Measurements from ENCODE around the gene RHBDD1. TPM values are rescaled to one million over a fixed set of nuclear protein-coding genes. Genes with fewer than 3 reads are reported as not detected.

RHBDD1 gene
- total RNA-seq, 5 donors from 2014 or later (not counting 1 experiment from before 2014, with no cell fraction given), result 41.0 to 53.2 (median 47.8) TPM

GRCh38 chr2:226800941-226801784, 34.7 kb upstream of the RHBDD1 start:
- Mint-ChIP-seq H3K36me3 (no peaks in the 10 kb centered on the region), H3K9me3 (no peaks in the 10 kb centered on the region), H3K27ac (peak overlapping the region; percentile 56 to 80), H3K4me3 (peak overlapping the region; percentile 71 to 89 (median 84)), H3K27me3 (peaks cover 4 to 12% of the 10 kb centered on the region in 2 donors), H3K4me1 (peaks cover 28 to 39% (median 31%) of the 10 kb centered on the region in 3 donors)
- Histone ChIP-seq H3K4me1 (ENCODE audit: control insufficient read depth in 1 of 2, extremely low read depth in 1 of 2, insufficient read depth in 2 of 2, low read length in 2 of 2) (peaks cover 9 to 34% of the 10 kb centered on the region in 2 experiments), H3K36me3 (ENCODE audit: control insufficient read depth in 2 of 2, extremely low read depth in 1 of 2, insufficient read depth in 1 of 2, low read length in 1 of 2) (no peaks in the 10 kb centered on the region), H3K27me3 (replicated peaks in 1 of 2; ENCODE audit: control insufficient read depth in 2 of 2, extremely low read depth in 1 of 2, insufficient read depth in 2 of 2, low read length in 1 of 2) (peaks cover 0 to 28% of the 10 kb centered on the region in 2 experiments), H3K27ac (ENCODE audit: low read length) (no peak overlapping the region), H3K9me3 (no peaks in the 10 kb centered on the region), H3K4me3 (ENCODE audit: control insufficient read depth in 1 of 2, extremely low read depth in 1 of 2, low read length in 1 of 2) (peak overlapping the region; percentile 61 to 76)
- WGBS (ENCODE audit: insufficient coverage), result 3% methylated on average over 25 of the region's 33 CpGs
- CTCF ChIA-PET, result interaction anchor here (0.6 to 4.6 kb wide), 19 partner anchors 12 to 1953 kb away, joined by 3 to 34 read pairs (median 4); no protein-coding TSS in a partner anchor
- POLR2A ChIA-PET, result interaction anchor here (0.5 to 0.8 kb wide), 2 partner anchors 31 to 150 kb away, joined by 3 to 4 read pairs; no protein-coding TSS in a partner anchor
- DNase-seq (peak in 32 of 35 experiments; percentile 37 to 79 (median 53)), ATAC-seq (replicated peaks in 1 of 4) (peak; percentile 49 to 56 (median 54))

DNA sequence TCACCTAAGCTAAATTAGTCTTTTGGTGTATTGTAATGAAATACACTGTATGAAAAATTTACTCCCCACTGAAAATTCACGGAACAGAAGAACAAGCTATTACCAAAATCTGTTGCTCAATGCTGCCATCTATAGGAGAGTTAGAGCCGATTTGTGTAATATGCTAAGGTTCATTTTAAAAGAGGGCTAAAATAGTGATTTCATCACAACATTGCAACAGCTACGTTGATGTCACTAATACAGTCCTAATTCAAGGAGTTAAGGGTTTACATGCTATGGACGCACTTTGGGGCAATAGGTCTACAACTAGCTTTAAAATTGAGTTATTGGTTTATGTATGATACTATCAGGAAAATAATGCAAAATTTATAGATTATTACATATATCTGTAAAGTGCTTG, 33.3 kb upstream of the RHBDD1 start:
- POLR2A ChIA-PET, result interaction anchor here (0.6 to 1.2 kb wide), 2 partner anchors 33 kb away, joined by 3 read pairs; partner anchors contain the start of gene RHBDD1 (in 1 of the 2)
- H3K4me3 Mint-ChIP-seq, result no peak overlapping the region

DNA sequence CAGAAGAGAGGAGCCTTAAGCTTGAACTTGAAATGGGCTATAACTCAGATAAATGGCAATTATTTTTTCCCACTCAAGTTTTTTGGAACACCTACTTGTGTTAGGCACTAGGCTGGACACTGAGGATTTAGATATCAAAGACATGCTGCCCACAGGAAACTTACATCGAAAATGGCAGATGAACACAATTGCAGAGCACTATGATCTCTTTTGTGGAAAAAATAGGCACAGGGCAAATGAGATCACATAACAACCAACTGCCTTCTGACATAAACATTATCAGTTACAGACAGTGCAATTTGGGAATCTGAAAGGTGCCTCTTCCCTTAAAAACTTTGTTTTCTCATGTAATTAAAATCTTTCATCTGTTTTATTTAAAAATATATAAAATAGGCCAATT, 32.4 kb upstream of the RHBDD1 start:
- H3K9me3 Mint-ChIP-seq, result no peaks in the 10 kb centered on the region
- no peak overlapping the region for H3K27ac Mint-ChIP-seq
- peaks cover 19 to 30% of the 10 kb centered on the region in 2 donors for H3K27me3 Mint-ChIP-seq
- H3K27me3 ChIP-seq (replicated peaks in 1 of 2; ENCODE audit: control insufficient read depth in 2 of 2, extremely low read depth in 1 of 2, insufficient read depth in 2 of 2, low read length in 1 of 2), result peaks cover 0 to 25% of the 10 kb centered on the region in 2 experiments
- peaks cover 22 to 23% (median 23%) of the 10 kb centered on the region in 3 donors for H3K4me1 Mint-ChIP-seq
- H3K4me3 ChIP-seq (ENCODE audit: control insufficient read depth in 1 of 2, extremely low read depth in 1 of 2, low read length in 1 of 2), result no peak overlapping the region
- H3K9me3 ChIP-seq, result no peaks in the 10 kb centered on the region
- H3K36me3 Mint-ChIP-seq, result no peaks in the 10 kb centered on the region
- H3K4me1 ChIP-seq (ENCODE audit: control insufficient read depth in 1 of 2, extremely low read depth in 1 of 2, insufficient read depth in 2 of 2, low read length in 2 of 2), result peaks cover 9 to 27% of the 10 kb centered on the region in 2 experiments
- CTCF ChIA-PET, result interaction anchor here (0.5 to 4.6 kb wide), 18 partner anchors 13 to 1520 kb away, joined by 3 to 34 read pairs (median 6); partner anchors contain the start of gene RHBDD1 (in 1 of the 2)
- no peak overlapping the region for H3K4me3 Mint-ChIP-seq
- no peak overlapping the region for H3K27ac ChIP-seq (ENCODE audit: low read length)
- POLR2A ChIA-PET, result no interaction called here
- no peaks in the 10 kb centered on the region for H3K36me3 ChIP-seq (ENCODE audit: control insufficient read depth in 2 of 2, extremely low read depth in 1 of 2, insufficient read depth in 1 of 2, low read length in 1 of 2)
- ATAC-seq (replicated peaks in 1 of 4), result no peak
- WGBS (ENCODE audit: insufficient coverage), result 83% methylated on average over 1 of the region's 1 CpG
- DNase-seq, result no peak

More for the DNA sequence above, 33.3 kb upstream of the RHBDD1 start:
- peaks cover 0 to 27% of the 10 kb centered on the region in 2 experiments for H3K27me3 ChIP-seq (replicated peaks in 1 of 2; ENCODE audit: control insufficient read depth in 2 of 2, extremely low read depth in 1 of 2, insufficient read depth in 2 of 2, low read length in 1 of 2)
- no CpG with 5 or more reads among the region's 4 CpGs for WGBS (ENCODE audit: insufficient coverage)
- no peak overlapping the region for H3K27ac ChIP-seq (ENCODE audit: low read length)
- H3K4me1 ChIP-seq (ENCODE audit: control insufficient read depth in 1 of 2, extremely low read depth in 1 of 2, insufficient read depth in 2 of 2, low read length in 2 of 2), result peaks cover 9 to 34% of the 10 kb centered on the region in 2 experiments
- no peaks in the 10 kb centered on the region for H3K36me3 ChIP-seq (ENCODE audit: control insufficient read depth in 2 of 2, extremely low read depth in 1 of 2, insufficient read depth in 1 of 2, low read length in 1 of 2)
- DNase-seq, result peak in 2 of 35 experiments; percentile 21 to 86
- Mint-ChIP-seq H3K27ac (no peak overlapping the region), H3K9me3 (no peaks in the 10 kb centered on the region), H3K27me3 (peaks cover 12 to 22% of the 10 kb centered on the region in 2 donors), H3K4me1 (peaks cover 23 to 28% (median 25%) of the 10 kb centered on the region in 3 donors), H3K36me3 (no peaks in the 10 kb centered on the region)
- H3K4me3 ChIP-seq (ENCODE audit: control insufficient read depth in 1 of 2, extremely low read depth in 1 of 2, low read length in 1 of 2), result no peak overlapping the region
- H3K9me3 ChIP-seq, result no peaks in the 10 kb centered on the region
- CTCF ChIA-PET, result interaction anchor here (0.5 to 4.6 kb wide), 48 partner anchors 8 to 1799 kb away, joined by 3 to 34 read pairs (median 4); partner anchors contain the start of gene RHBDD1 (in 2 of the 2)
- no peak for ATAC-seq (replicated peaks in 1 of 4)

DNA sequence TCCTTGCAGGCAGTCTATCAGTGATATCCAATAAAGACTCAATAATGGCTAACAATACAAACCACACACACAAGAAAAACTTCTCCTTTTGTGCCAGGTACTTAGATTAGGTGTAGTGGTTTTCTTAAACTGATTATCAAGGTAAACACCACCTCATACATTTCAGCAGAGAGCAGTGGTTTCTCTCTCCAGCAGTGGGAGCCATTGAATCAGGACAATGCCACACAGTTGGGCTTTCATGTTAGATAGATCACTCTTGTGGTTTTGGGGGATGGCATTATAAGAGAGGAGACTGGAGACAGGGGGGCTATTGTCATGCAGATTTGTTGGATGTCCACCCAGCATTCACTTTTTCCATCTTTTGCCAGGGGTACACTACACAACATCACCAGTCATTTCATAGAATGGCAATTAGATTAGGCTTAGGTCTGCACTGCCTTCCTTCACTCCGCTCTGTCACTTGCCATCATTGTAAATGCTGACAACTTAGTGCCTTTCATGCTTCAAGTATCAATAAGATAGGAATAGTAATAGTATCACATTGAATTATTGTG, 22.6 kb upstream of the RHBDD1 start:
- peak in 1 of 35 experiments; percentile 22 for DNase-seq
- CTCF ChIA-PET, result no interaction called here
- no peak for ATAC-seq (replicated peaks in 1 of 4)
- H3K27ac ChIP-seq (ENCODE audit: low read length), result no peak overlapping the region
- no peaks in the 10 kb centered on the region for H3K4me1 ChIP-seq (ENCODE audit: control insufficient read depth in 1 of 2, extremely low read depth in 1 of 2, insufficient read depth in 2 of 2, low read length in 2 of 2)
- H3K27me3 ChIP-seq (replicated peaks in 1 of 2; ENCODE audit: control insufficient read depth in 2 of 2, extremely low read depth in 1 of 2, insufficient read depth in 2 of 2, low read length in 1 of 2), result peaks cover 0 to 8% of the 10 kb centered on the region in 2 experiments
- no peaks in the 10 kb centered on the region for H3K4me1 Mint-ChIP-seq
- H3K4me3 ChIP-seq (ENCODE audit: control insufficient read depth in 1 of 2, extremely low read depth in 1 of 2, low read length in 1 of 2), result no peak overlapping the region
- H3K27ac Mint-ChIP-seq, result no peak overlapping the region
- peaks cover 29 to 32% of the 10 kb centered on the region in 2 donors for H3K27me3 Mint-ChIP-seq
- WGBS (ENCODE audit: insufficient coverage), result no CpG with 5 or more reads among the region's 1 CpG
- no peaks in the 10 kb centered on the region for H3K36me3 Mint-ChIP-seq
- H3K36me3 ChIP-seq (ENCODE audit: control insufficient read depth in 2 of 2, extremely low read depth in 1 of 2, insufficient read depth in 1 of 2, low read length in 1 of 2), result no peaks in the 10 kb centered on the region
- no peak overlapping the region for H3K4me3 Mint-ChIP-seq
- no peaks in the 10 kb centered on the region for H3K9me3 ChIP-seq
- no peaks in the 10 kb centered on the region for H3K9me3 Mint-ChIP-seq
- POLR2A ChIA-PET, result no interaction called here

- DNase-seq (no peak), ATAC-seq (replicated peaks in 1 of 4) (no peak)
- Mint-ChIP-seq H3K4me3 (no peak overlapping the region), H3K9me3 (peaks cover 0 to 3% (median 3%) of the 10 kb centered on the region in 3 donors), H3K4me1 (no peaks in the 10 kb centered on the region), H3K36me3 (peaks cover 2% of the 10 kb centered on the region), H3K27me3 (peaks cover 4 to 15% of the 10 kb centered on the region in 2 donors), H3K27ac (no peak overlapping the region)
- Histone ChIP-seq H3K36me3 (ENCODE audit: control insufficient read depth in 2 of 2, extremely low read depth in 1 of 2, insufficient read depth in 1 of 2, low read length in 1 of 2) (no peaks in the 10 kb centered on the region), H3K9me3 (no peaks in the 10 kb centered on the region), H3K27me3 (replicated peaks in 1 of 2; ENCODE audit: control insufficient read depth in 2 of 2, extremely low read depth in 1 of 2, insufficient read depth in 2 of 2, low read length in 1 of 2) (peaks cover 2 to 3% of the 10 kb centered on the region in 2 experiments), H3K4me1 (ENCODE audit: control insufficient read depth in 1 of 2, extremely low read depth in 1 of 2, insufficient read depth in 2 of 2, low read length in 2 of 2) (no peaks in the 10 kb centered on the region), H3K27ac (ENCODE audit: low read length) (no peak overlapping the region), H3K4me3 (ENCODE audit: control insufficient read depth in 1 of 2, extremely low read depth in 1 of 2, low read length in 1 of 2) (no peak overlapping the region)
- POLR2A ChIA-PET, result no interaction called here
- 40% methylated on average over 2 of the region's 3 CpGs for WGBS (ENCODE audit: insufficient coverage)
- CTCF ChIA-PET, result no interaction called here
These were observed 16.9 kb upstream of the RHBDD1 start for GRCh38 chr2:226818930-226819329.

DNA sequence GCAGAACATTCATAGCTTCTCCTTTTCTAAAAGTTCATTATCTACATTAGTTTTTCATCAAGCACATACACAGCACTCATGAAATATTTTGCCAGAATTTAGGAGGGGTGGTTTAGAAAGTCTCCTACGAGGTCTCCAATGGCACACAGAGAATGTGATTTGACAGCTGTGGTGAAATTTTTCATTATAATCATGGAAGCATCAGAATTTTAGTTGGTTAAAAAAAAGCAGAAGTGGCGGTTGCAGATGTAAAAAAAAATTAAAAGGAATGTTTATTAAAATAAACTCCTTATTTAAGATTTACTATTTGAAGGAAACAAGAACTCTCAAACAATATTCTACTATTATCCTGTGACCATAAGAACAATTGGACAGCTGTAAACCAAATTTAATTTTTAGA, 10.8 kb upstream of the RHBDD1 start:
- Mint-ChIP-seq H3K9me3 (peaks cover 0 to 3% (median 3%) of the 10 kb centered on the region in 3 donors), H3K36me3 (peaks cover 2% of the 10 kb centered on the region), H3K4me1 (no peaks in the 10 kb centered on the region), H3K4me3 (no peak overlapping the region), H3K27me3 (no peaks in the 10 kb centered on the region), H3K27ac (no peak overlapping the region)
- Histone ChIP-seq H3K36me3 (ENCODE audit: control insufficient read depth in 2 of 2, extremely low read depth in 1 of 2, insufficient read depth in 1 of 2, low read length in 1 of 2) (no peaks in the 10 kb centered on the region), H3K27ac (ENCODE audit: low read length) (no peak overlapping the region), H3K9me3 (no peaks in the 10 kb centered on the region), H3K4me3 (ENCODE audit: control insufficient read depth in 1 of 2, extremely low read depth in 1 of 2, low read length in 1 of 2) (no peak overlapping the region), H3K27me3 (replicated peaks in 1 of 2; ENCODE audit: control insufficient read depth in 2 of 2, extremely low read depth in 1 of 2, insufficient read depth in 2 of 2, low read length in 1 of 2) (no peaks in the 10 kb centered on the region), H3K4me1 (ENCODE audit: control insufficient read depth in 1 of 2, extremely low read depth in 1 of 2, insufficient read depth in 2 of 2, low read length in 2 of 2) (no peaks in the 10 kb centered on the region)
- ChIA-PET POLR2A (interaction anchor here in 1 of 2 donors (0.5 to 0.6 kb wide), 2 partner anchors 25 to 44 kb away, joined by 3 to 4 read pairs; no protein-coding TSS in a partner anchor), CTCF (interaction anchor here (0.6 to 1.8 kb wide), 2 partner anchors 23 to 159 kb away, joined by 4 to 10 read pairs; no protein-coding TSS in a partner anchor)
- no CpG with 5 or more reads among the region's 2 CpGs for whole genome bisulfite sequencing (ENCODE audit: insufficient coverage)
- DNase-seq, result no peak
- no peak for ATAC-seq (replicated peaks in 1 of 4)
